Choroid plexus epithelial cell (primary cell): ENCODE measurements around the gene ATP13A4.

Experiments
- DNase-seq: peaks from one replicate; pipeline ENCODE4 v3.0.0-alpha.2; 2010; ENCODE audit warnings: low read depth
- H3K4me3 ChIP-seq: 2 replicates; pipeline ENCODE4 v1.5.1; 2011; ENCODE audit warnings: low read depth, mild to moderate bottlenecking, control low read depth, low read length, moderate library complexity
- TF ChIP-seq, protein P1 (sequence below): conservative IDR thresholded peaks from 2 replicates; pipeline ENCODE4 v1.5.1; 2011; ENCODE audit warnings: low read depth, mild to moderate bottlenecking, control low read depth, inconsistent platforms, low read length, moderate library complexity

ATP13A4 gene

DNA sequence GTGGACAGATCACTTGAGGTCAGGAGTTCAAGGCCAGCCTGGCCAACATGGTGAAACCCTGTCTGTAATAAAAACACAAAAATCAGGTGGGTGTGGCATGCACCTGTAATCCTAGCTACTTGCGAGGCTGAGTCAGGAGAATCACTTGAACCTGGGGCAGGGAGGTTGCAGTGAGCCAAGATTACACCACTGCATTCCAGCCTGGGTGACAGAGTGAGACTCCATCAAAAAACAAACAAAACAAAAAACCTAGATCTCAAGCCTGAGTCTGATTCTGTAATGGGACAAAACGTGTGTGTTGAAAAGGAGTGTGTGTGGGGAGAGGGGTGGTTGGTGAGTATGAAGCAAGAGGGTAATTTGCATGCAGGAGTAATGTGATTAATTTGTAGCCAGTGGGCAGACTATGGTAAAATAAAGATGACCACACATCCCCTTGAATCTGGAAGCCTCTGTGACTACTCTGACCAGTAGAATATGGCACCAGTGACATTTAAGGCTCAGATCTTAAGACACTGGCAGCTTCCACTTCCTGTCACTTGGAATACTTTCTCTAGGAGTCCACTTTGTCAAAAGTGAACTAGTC is 19.9 kb upstream of the ATP13A4 start:
- TF ChIP-seq, protein P1, sequence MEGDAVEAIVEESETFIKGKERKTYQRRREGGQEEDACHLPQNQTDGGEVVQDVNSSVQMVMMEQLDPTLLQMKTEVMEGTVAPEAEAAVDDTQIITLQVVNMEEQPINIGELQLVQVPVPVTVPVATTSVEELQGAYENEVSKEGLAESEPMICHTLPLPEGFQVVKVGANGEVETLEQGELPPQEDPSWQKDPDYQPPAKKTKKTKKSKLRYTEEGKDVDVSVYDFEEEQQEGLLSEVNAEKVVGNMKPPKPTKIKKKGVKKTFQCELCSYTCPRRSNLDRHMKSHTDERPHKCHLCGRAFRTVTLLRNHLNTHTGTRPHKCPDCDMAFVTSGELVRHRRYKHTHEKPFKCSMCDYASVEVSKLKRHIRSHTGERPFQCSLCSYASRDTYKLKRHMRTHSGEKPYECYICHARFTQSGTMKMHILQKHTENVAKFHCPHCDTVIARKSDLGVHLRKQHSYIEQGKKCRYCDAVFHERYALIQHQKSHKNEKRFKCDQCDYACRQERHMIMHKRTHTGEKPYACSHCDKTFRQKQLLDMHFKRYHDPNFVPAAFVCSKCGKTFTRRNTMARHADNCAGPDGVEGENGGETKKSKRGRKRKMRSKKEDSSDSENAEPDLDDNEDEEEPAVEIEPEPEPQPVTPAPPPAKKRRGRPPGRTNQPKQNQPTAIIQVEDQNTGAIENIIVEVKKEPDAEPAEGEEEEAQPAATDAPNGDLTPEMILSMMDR, result no peak
- no peak for DNase-seq
- H3K4me3 ChIP-seq, result no peak overlapping the region

GRCh38 chr3:193573403-193574191 is 18.9 kb upstream of the ATP13A4 start:
- TF ChIP-seq, protein P1, result no peak
- H3K4me3 ChIP-seq, result no peak overlapping the region
- no peak for DNase-seq

- DNase-seq, result peak; percentile 84
- TF ChIP-seq, protein P1, result peak; percentile 90
- no peak overlapping the region for H3K4me3 ChIP-seq
Observed at GRCh38 chr3:193572426-193572908, 17.8 kb upstream of the ATP13A4 start.

DNA sequence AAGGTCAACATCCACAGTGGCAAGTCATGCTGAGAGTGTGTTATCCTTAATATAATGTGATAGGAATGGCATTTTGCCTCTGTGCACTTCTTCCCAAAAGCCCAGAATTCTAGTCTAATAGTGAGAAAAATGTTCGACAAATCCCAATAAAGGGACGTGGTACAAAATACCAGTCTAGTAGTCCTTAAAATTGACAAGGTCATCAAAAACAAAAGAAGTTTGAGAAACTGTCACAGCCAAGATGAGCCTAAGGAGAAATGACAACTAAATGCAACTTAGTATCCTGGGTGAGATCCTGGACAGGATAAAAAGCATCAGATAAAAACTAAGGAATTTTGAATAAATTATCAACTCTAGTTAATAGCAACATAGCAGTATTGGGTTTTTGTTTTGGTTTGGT is 14.4 kb upstream of the ATP13A4 start:
- no peak for DNase-seq

DNA sequence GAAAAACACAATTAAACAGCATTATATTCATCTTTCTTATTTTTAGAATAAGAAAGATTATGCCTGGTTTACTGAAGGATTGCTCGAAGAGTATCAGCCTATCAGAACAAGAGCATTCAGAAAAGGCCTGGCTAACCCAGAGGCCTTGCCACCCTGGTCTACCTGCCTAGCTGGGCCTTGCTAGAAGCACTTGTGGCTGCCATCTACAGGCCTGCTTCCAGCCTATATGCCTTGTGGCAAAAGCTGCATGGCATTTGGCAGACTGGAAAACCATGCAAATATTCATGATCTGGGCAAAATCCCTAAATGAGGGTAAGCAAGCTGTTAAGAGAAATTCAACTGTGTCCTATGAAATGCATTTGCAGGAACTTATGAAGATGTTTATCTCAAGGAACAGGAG is 9.3 kb upstream of the ATP13A4 start:
- H3K4me3 ChIP-seq, result no peak overlapping the region
- DNase-seq, result peak; percentile 5
- TF ChIP-seq, protein P1, result peak; percentile 44

More for the DNA sequence above, 14.4 kb upstream of the ATP13A4 start:
- no peak overlapping the region for H3K4me3 ChIP-seq
- TF ChIP-seq, protein P1, result no peak

DNA sequence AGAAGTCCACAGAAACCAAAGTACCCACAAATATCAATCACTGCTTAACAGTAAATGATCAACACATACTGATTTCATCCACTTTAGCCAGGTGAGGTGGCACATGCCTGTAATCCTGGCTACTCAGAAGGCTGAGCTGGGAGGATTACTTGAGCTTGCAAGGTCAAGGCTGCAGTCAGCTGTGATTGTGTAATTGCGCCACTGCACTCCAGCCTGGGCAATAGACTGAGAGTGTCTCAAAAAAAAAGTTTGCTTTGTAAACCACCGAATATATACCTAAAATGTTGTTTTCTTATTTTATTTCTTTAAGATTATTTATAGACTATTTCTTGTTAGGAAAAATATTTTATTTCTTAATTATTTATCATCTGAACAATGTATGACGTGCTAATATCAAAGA is 8.7 kb upstream of the ATP13A4 start:
- DNase-seq, result peak; percentile 6
- TF ChIP-seq, protein P1, result no peak

More for the DNA sequence above, 8.7 kb upstream of the ATP13A4 start:
- no peak overlapping the region for H3K4me3 ChIP-seq
